Activated CD8-positive, alpha-beta memory T cell treated with anti-CD3 and anti-CD28 coated beads, Interleukin-2, amount 50 U/mL, for 1 hour (primary cell): ENCODE measurements around the gene AGBL5.
"Not testable (repeated sequence)": the region's sequence is repeated elsewhere in the genome, so short reads cannot be mapped to it uniquely, and the experiment has no call there.

ENCODE experiments used
- DNase-seq: peaks from one replicate; pipeline ENCODE4 v3.0.0-alpha.2; 2020; ENCODE audit errors: extremely low read depth

Gene AGBL5

DNA sequence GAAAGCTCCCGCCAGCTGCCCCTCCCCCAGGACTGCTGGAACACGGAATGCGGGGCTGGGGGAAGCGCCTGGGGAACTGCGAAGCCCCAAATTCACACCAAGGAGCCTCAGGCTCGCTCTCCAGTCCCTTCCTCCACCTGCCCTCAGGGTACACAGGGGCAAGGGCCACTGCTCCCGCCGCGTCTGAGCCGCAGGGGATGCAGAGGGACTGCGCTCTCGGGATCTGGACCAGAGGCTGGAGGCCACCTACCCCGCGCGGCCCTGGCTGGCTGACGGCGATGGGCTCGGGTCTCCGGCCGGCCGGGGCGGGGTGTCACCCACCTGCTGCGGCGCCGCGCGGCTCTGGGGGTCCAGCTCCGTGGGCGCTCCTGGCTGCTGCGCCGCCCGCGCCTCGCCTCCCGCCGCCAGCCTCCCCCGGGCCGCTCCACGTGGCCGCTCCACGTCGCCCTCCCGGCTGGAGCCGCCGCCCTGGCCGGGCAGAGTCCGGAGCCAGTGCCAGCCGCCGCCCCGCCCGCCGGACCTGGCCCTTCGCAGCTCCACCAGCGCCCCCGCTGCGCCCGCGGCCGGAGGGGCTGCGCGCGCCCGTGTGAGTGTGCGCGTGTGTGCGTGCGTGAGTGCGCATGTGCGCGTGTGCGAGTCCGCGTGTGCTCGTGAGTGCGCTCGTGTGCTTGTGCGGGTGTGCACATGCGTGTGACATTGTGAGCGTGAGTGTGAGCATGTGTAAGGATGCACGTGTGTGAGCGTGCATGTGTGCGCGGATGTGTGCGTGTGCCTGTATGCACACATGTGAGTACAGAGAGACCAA lies 67.3 kb downstream of the AGBL5 start, which contains the start of gene CGREF1:
CGREF1 (minus strand) TSS at position 604 of the 805 bp plus-strand sequence. CDS start 14,762 bp downstream, outside the sequence.
- no peak for DNase-seq

DNA sequence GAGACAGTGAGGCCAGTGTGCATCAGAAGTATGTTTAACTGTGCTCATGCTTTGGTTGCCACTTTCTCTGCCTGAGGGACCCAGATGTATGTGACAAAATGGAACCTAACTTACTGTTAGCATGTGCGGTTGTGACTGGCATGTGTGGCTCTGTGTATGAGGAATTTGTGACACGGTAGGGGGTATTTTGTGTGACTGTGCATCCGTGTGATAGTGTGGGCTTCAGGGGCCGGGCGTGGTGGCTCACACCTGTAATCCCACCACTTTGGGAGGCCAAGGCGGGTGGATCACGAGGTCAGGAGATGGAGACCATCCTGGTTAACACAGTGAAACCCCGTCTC lies 67.8 kb downstream of the AGBL5 start:
- not testable (repeated sequence) for DNase-seq
